DMS53 (cell line): ENCODE data around the gene PTPRS.

Source experiments
- DNase-seq: peaks from one replicate; lab custom pipeline; 2025; lab: John Stamatoyannopoulos, UW

PTPRS gene

GRCh38 chr19:5355076-5355475 is 14.5 kb upstream of the PTPRS start:
- no peak for DNase-seq

GRCh38 chr19:5354403-5354802 is 13.8 kb upstream of the PTPRS start:
- no peak for DNase-seq

- DNase-seq, result no peak
These were observed 11.7 kb upstream of the PTPRS start for GRCh38 chr19:5352229-5352763.

GRCh38 chr19:5351731-5352228 is 11.2 kb upstream of the PTPRS start:
- no peak for DNase-seq

- DNase-seq, result no peak
These were observed 8.4 kb upstream of the PTPRS start for GRCh38 chr19:5349041-5349440.

GRCh38 chr19:5345895-5346386 is 5.3 kb upstream of the PTPRS start:
- no peak for DNase-seq

- DNase-seq, result no peak
These were observed 3.2 kb upstream of the PTPRS start for GRCh38 chr19:5343848-5344247.

GRCh38 chr19:5342573-5343201 is 2.1 kb upstream of the PTPRS start:
- DNase-seq, result no peak

GRCh38 chr19:5341981-5342380 is 1.4 kb upstream of the PTPRS start:
- DNase-seq, result no peak

- no peak for DNase-seq
These were observed 822 bp upstream of the PTPRS start for GRCh38 chr19:5341448-5341820.

- DNase-seq, result no peak
These were observed 519 bp downstream of the PTPRS start for GRCh38 chr19:5339950-5340636.

- DNase-seq, result no peak
These were observed 1.2 kb downstream of the PTPRS start for GRCh38 chr19:5339198-5339949.

- no peak for DNase-seq
These were observed 1.9 kb downstream of the PTPRS start for GRCh38 chr19:5338656-5339197.

- DNase-seq, result no peak
These were observed 2.6 kb downstream of the PTPRS start for GRCh38 chr19:5337708-5338655.

GRCh38 chr19:5337126-5337525 is 3.5 kb downstream of the PTPRS start:
- DNase-seq, result no peak

GRCh38 chr19:5336195-5336965 is 4.2 kb downstream of the PTPRS start:
- DNase-seq, result no peak

- DNase-seq, result no peak
These were observed 5.0 kb downstream of the PTPRS start for GRCh38 chr19:5335593-5335992.

- no peak for DNase-seq
These were observed 5.7 kb downstream of the PTPRS start for GRCh38 chr19:5334824-5335500.

- DNase-seq, result no peak
These were observed 6.3 kb downstream of the PTPRS start for GRCh38 chr19:5334366-5334739.
